ENCODE data around the gene OGG1. TPM values are rescaled to one million over a fixed set of nuclear protein-coding genes. Genes with fewer than 3 reads are reported as not detected.
A peak's percentile ranks its signal among the peaks of the same experiment; 100 is the strongest.

Gene OGG1
- total RNA-seq, 1 experiment from 2014 or later, result 38.7 TPM

GRCh38 chr3:9748031-9748430 is 1.7 kb upstream of the OGG1 start:
- no TSS peak for BruUV-seq (replicated peaks)
- H3K79me2 ChIP-seq (ENCODE audit: low read length), result peaks cover 21% of the 10 kb centered on the region
- H3K36me3 ChIP-seq (ENCODE audit: low read depth, low read length), result peaks cover 41% of the 10 kb centered on the region
- no peaks in the 10 kb centered on the region for H3K27me3 ChIP-seq (ENCODE audit: low read length)
- ChIA-PET CTCF (no interaction called here), POLR2A (ENCODE audit: unreplicated experiment) (no interaction called here)
- intact Hi-C loops (cut with micrococcal nuclease), result no loop called here
- no peaks in the 10 kb centered on the region for H4K20me1 ChIP-seq (ENCODE audit: low read length)
- no peaks in the 10 kb centered on the region for H3K9me3 ChIP-seq (ENCODE audit: low read length)
- no peak overlapping the region for H3K4me2 ChIP-seq (ENCODE audit: low read length)
- ATAC-seq, result no peak
- H2AFZ ChIP-seq (ENCODE audit: low read length), result no peak overlapping the region
- H3K27ac ChIP-seq (ENCODE audit: low read length), result no peak overlapping the region
- no peak overlapping the region for H3K9ac ChIP-seq (ENCODE audit: low read length)
- peaks cover 4% of the 10 kb centered on the region for H3F3A ChIP-seq (ENCODE audit: low read length, unreplicated experiment)
- peaks cover 24% of the 10 kb centered on the region for H3K4me1 ChIP-seq (ENCODE audit: insufficient read depth, low read length)
- H3K4me3 ChIP-seq (ENCODE audit: low read length), result no peak overlapping the region
- H3K9me2 ChIP-seq (replicated peaks; ENCODE audit: low read length), result no peaks in the 10 kb centered on the region
- DNase-seq, result no peak
- no peak for TF ChIP-seq EZH2phosphoT487 (IDR thresholded peaks at IDR 0.05; ENCODE audit: borderline replicate concordance, low read length)

GRCh38 chr3:9749296-9749644 is 482 bp upstream of the OGG1 start:
- intact Hi-C loops (cut with micrococcal nuclease), result loop anchor here (1.0 kb wide), 2 partner anchors 18 to 33 kb away; partner anchors contain the start of gene BRPF1
- peak overlapping the region; percentile 46 for H3K27ac ChIP-seq (ENCODE audit: low read length)
- peaks cover 31% of the 10 kb centered on the region for H3K36me3 ChIP-seq (ENCODE audit: low read depth, low read length)

GRCh38 chr3:9750556-9751411 is 1.0 kb downstream of the OGG1 start:
- no peaks in the 10 kb centered on the region for H3K27me3 ChIP-seq (ENCODE audit: low read length)
- H3K9me2 ChIP-seq (replicated peaks; ENCODE audit: low read length), result no peaks in the 10 kb centered on the region
- ATAC-seq, result peak; percentile 25
- H3F3A ChIP-seq (ENCODE audit: low read length, unreplicated experiment), result peaks cover 4% of the 10 kb centered on the region
- BruUV-seq (replicated peaks), result no TSS peak
- peaks cover 32% of the 10 kb centered on the region for H3K4me1 ChIP-seq (ENCODE audit: insufficient read depth, low read length)
- peak overlapping the region; percentile 94 for H3K4me2 ChIP-seq (ENCODE audit: low read length)
- peak overlapping the region; percentile 83 for H3K4me3 ChIP-seq (ENCODE audit: low read length)
- H3K27ac ChIP-seq (ENCODE audit: low read length), result peak overlapping the region; percentile 46; the same call in 1 of the 2 replicates
- peak overlapping the region; percentile 91 for H2AFZ ChIP-seq (ENCODE audit: low read length)
- POLR2A ChIA-PET (ENCODE audit: unreplicated experiment), result interaction anchor here (0.7 kb wide), 1 partner anchor 19 kb away, joined by 3 read pairs; the partner anchor contains the start of gene CAMK1
- intact Hi-C loops (cut with micrococcal nuclease), result loop anchor here (1.0 kb wide), 1 partner anchor 42 kb away; the partner anchor contains the start of gene TADA3
- no peaks in the 10 kb centered on the region for H3K9me3 ChIP-seq (ENCODE audit: low read length)
- peak; percentile 51 for DNase-seq
- CTCF ChIA-PET, result no interaction called here
- H3K9ac ChIP-seq (ENCODE audit: low read length), result peak overlapping the region; percentile 73
- TF ChIP-seq CTCF (conservative IDR thresholded peaks at IDR 0.05; ENCODE audit: low read depth, low read length) (no peak), EZH2phosphoT487 (IDR thresholded peaks at IDR 0.05; ENCODE audit: borderline replicate concordance, low read length) (no peak), EZH2 (IDR thresholded peaks at IDR 0.05; ENCODE audit: low read length, unreplicated experiment) (no peak)
- peaks cover 16% of the 10 kb centered on the region for H3K36me3 ChIP-seq (ENCODE audit: low read depth, low read length)
- peaks cover 21% of the 10 kb centered on the region for H3K79me2 ChIP-seq (ENCODE audit: low read length)
- no peaks in the 10 kb centered on the region for H4K20me1 ChIP-seq (ENCODE audit: low read length)

More at GRCh38 chr3:9749296-9749644, 482 bp upstream of the OGG1 start:
- POLR2A ChIA-PET (ENCODE audit: unreplicated experiment), result interaction anchor here (0.6 to 1.0 kb wide), 3 partner anchors 44 to 353 kb away, joined by 3 read pairs; partner anchors contain the start of gene ARPC4
- H3K4me2 ChIP-seq (ENCODE audit: low read length), result peak overlapping the region; percentile 94
- no peaks in the 10 kb centered on the region for H3K9me2 ChIP-seq (replicated peaks; ENCODE audit: low read length)
- H3F3A ChIP-seq (ENCODE audit: low read length, unreplicated experiment), result peaks cover 4% of the 10 kb centered on the region
- H4K20me1 ChIP-seq (ENCODE audit: low read length), result no peaks in the 10 kb centered on the region
- H3K4me1 ChIP-seq (ENCODE audit: insufficient read depth, low read length), result peaks cover 24% of the 10 kb centered on the region
- H3K4me3 ChIP-seq (ENCODE audit: low read length), result peak overlapping the region; percentile 83
- DNase-seq, result no peak
- H3K27me3 ChIP-seq (ENCODE audit: low read length), result no peaks in the 10 kb centered on the region
- peak; percentile 31 for ATAC-seq
- no peak for TF ChIP-seq EZH2 (IDR thresholded peaks at IDR 0.05; ENCODE audit: low read length, unreplicated experiment)
- CTCF ChIA-PET, result interaction anchor here (0.5 kb wide), 1 partner anchor 396 kb away, joined by 3 read pairs; no protein-coding TSS in a partner anchor
- peak overlapping the region; percentile 73 for H3K9ac ChIP-seq (ENCODE audit: low read length)
- H3K9me3 ChIP-seq (ENCODE audit: low read length), result no peaks in the 10 kb centered on the region
- H3K79me2 ChIP-seq (ENCODE audit: low read length), result peaks cover 21% of the 10 kb centered on the region
- TSS peak; percentile 77 for BruUV-seq (replicated peaks)
- peak overlapping the region; percentile 91 for H2AFZ ChIP-seq (ENCODE audit: low read length)

Measured in PC-3 (cell line).